GM12873 (cell line): ENCODE data around the gene A4GALT.

ENCODE experiments used
- TF ChIP-seq, protein P1 (sequence below): IDR thresholded peaks from 2 replicates; pipeline ENCODE4 v1.5.1; 2012; ENCODE audit warnings: low read depth, mild to moderate bottlenecking, moderate library complexity, low read length, control low read depth; ENCODE audit not compliant: insufficient read depth; ENCODE audit errors: missing control alignments

The A4GALT gene, protein sequence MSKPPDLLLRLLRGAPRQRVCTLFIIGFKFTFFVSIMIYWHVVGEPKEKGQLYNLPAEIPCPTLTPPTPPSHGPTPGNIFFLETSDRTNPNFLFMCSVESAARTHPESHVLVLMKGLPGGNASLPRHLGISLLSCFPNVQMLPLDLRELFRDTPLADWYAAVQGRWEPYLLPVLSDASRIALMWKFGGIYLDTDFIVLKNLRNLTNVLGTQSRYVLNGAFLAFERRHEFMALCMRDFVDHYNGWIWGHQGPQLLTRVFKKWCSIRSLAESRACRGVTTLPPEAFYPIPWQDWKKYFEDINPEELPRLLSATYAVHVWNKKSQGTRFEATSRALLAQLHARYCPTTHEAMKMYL

DNA sequence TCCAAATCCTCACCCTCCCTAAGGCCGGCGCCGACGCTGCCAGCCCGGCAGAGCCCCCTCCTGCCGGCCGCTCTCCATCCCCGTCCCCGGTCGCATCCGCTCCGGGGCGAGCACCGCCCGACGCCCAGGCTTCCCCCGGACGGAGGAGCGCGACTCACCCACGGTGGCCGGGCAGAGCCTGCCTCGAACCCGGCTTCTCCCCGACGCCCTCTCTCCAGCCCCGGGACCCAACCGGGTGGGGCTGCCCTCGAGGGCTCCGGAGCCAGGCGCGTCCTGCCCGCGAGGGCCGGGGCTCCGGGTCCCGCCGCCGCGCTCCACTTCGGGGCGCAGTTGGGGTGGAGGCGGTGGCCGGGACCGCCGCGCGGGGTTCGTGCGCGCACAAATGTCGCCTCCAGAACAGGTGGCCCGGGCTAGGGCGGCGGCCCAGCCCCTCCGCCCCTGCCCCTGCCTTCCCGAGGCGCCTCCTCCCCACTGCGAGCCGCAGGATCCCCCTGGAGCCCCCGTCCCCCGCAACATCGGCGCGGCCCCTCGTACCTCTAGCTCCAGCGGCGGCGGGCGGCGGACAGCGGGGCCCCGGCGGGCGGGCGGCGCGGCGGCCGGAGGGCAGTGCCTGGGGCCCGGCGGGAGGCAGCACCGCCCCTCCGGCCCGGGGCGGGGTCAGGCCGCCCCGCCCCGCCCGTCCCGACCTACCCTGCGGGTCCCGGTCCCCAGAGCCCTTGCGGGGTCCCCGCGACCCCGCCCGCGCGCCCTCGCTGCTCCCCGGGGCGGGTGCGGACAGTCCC, at the start of gene A4GALT:
Gene A4GALT (minus strand): TSS at position 608 of the 782 bp plus-strand sequence. CDS start 26,919 bp downstream, outside the sequence.
- TF ChIP-seq, protein P1, sequence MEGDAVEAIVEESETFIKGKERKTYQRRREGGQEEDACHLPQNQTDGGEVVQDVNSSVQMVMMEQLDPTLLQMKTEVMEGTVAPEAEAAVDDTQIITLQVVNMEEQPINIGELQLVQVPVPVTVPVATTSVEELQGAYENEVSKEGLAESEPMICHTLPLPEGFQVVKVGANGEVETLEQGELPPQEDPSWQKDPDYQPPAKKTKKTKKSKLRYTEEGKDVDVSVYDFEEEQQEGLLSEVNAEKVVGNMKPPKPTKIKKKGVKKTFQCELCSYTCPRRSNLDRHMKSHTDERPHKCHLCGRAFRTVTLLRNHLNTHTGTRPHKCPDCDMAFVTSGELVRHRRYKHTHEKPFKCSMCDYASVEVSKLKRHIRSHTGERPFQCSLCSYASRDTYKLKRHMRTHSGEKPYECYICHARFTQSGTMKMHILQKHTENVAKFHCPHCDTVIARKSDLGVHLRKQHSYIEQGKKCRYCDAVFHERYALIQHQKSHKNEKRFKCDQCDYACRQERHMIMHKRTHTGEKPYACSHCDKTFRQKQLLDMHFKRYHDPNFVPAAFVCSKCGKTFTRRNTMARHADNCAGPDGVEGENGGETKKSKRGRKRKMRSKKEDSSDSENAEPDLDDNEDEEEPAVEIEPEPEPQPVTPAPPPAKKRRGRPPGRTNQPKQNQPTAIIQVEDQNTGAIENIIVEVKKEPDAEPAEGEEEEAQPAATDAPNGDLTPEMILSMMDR: no peak

DNA sequence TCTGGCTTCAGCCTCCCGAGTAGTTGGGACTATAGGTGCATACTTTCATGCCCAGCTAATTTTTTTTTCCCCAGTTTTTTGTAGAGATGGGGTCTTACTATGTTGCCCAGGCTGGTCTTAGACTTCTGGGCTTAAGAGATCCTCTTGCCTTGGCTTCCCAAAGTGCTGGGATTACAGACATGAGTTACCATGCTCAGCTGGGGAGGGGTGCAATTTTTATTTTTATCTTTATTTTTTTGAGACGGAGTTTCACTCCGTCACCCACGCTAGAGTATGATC, 49.7 kb upstream of the A4GALT start:
- TF ChIP-seq, protein P1: no peak

DNA sequence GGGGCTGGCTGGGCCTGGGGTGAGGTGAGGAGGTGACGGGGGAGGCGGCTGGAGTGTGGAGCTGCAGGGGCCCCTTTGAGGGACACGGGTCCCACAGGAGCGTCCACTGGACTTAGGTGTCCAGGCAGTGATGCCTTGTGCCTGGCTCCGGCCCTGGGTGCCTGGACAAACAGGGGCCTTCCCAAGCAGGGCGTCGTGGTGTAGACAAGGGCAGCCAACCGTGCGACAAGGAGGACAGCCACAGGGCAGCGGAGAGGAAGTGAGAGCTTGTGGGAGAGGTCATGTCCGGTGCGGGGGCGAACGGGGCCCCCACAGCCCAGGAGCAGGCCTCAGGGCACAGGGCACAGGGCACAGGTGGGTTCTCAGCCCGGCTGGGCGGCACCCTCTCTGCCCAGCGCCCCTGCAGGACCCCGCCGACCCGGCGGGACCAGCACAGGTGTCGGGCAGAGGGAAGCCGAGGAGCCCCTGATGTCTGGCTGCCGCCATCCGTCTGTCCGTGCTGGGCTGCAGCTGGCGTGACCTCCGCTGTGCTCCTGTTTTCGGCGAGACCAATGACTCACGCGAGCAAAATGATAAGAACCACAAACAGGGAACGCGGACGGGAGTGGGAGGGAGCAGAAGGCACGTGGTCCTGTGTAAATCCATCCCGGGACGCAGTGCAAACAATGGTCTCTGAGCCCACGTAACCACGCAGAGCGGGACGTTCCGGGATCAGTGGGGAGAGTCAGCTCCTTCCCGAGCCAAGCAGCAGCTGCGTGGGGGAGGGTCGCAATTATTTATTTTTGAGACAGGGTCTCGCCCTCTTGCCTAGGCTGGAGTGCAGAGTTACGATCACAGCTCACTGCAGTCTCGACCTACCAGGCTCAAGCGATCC, 49.1 kb upstream of the A4GALT start:
- TF ChIP-seq, protein P1: no peak

DNA sequence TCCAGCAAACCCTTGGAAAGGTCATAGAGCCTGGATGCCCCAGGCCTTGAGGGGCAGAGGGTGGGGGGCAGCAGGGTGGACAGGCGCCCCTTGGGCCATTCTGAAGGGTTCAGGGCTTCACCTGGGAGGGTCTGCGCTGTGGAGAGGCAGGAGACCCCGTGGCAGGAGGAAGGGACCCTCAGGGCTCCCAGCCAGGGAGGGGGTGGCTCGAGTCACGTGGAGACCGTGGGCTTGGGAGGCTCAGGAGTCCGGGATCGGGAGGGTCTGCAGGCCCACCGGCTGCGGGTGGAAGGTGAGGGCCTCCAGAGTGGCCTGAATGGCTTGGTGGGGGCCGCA, 48.5 kb upstream of the A4GALT start:
- TF ChIP-seq, protein P1: no peak

DNA sequence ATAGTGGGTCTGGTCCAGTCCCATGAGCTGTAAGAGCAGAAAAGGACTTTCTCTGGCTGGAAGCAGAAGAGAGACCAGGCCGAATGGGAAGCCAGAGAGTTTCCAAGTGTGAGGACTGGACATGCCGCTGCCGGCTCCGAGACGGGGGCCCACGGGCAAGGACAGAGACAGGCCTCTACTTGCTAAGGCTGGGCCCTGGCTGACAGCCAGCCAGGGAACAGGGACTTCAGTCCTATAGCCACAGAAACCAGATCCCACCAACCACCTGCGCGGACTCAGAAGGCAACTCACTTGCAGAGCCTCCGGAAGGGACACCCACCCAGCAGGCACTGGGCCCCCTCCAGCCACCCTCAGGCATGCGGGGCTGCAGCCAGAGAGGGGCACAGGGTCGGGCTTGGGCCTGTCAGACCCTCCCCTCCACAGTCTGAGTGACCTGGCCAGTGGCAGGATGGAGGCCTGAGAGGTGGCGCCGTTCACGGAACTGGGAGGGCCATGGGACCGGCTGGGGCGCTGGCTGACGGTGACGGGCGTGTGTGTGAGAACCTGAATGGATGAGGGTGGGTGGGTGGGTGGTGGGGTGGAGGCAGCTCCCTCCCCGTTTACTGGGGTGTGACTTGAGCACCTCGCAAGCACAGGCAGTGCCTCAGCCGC, 47.8 kb upstream of the A4GALT start:
- TF ChIP-seq, protein P1: no peak

DNA sequence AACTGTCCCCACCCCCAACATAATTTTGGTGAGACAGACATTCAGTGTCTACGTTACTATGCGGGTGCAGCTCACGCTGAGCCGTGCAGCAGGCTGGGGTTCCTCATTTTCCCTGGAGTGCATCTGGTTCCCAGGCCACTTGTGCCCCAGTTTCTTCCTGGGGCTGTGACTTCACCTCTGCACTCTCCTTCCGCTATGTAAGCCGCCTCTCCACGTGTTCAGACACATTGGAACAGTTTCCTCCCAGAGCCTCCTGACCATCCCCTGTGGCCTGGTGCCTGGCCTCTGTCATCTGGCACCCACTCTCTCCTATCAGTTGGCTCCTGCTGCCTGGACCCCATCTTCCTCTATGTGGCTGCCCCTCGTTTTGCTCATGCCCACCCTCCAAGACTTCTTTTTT, 46.2 kb upstream of the A4GALT start:
- TF ChIP-seq, protein P1: no peak

DNA sequence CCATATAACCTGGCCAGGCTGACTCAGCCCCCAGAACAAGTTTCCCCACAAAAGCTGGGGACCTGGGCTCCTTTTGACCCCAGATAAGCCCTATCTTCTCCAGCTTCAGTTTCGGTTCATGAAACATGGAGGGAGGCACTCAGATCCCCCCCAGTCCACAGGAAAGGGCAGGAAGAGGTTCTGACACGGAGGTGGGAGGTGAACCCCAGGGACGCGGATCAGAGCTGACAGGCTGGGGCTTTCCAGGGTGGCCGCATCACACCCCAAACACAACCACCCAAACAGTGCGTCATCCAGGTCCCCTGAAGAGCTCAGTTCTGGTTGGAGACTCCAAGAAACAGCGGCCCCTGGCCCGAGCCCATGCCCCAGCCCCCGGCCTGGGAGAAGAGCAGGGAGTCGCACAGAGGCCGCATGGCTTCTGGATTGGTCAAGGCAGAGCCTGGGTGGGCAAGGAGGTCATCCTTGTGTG, 44.3 kb upstream of the A4GALT start:
- TF ChIP-seq, protein P1: no peak
